Measurements from ENCODE around the gene RRP15. TPM values are rescaled to one million over a fixed set of nuclear protein-coding genes. Genes with fewer than 3 reads are reported as not detected.

RRP15 gene
- total RNA-seq, 1 donor from 2014 or later, result 20.8 TPM

GRCh38 chr1:218362418-218363076, 77.5 kb downstream of the RRP15 start:
- no peak for DNase-seq
- Histone ChIP-seq H3K27ac (replicated peaks) (no peak overlapping the region), H3K4me3 (no peak overlapping the region), H3K9me3 (replicated peaks) (no peaks in the 10 kb centered on the region), H3K27me3 (ENCODE audit: low read depth) (no peaks in the 10 kb centered on the region), H3K4me1 (peaks cover 7% of the 10 kb centered on the region), H3K36me3 (no peaks in the 10 kb centered on the region)
- intact Hi-C loops (cut with micrococcal nuclease), result loop anchor here (2.0 kb wide), 1 partner anchor 158 kb away; no protein-coding TSS in a partner anchor
- no peak for TF ChIP-seq CTCF (IDR thresholded peaks at IDR 0.05; ENCODE audit: borderline replicate concordance)

GRCh38 chr1:218363141-218363540, 78.0 kb downstream of the RRP15 start:
- no peak for DNase-seq
- H3K36me3 ChIP-seq, result no peaks in the 10 kb centered on the region
- intact Hi-C loops (cut with micrococcal nuclease), result loop anchor here (2.0 kb wide), 1 partner anchor 158 kb away; no protein-coding TSS in a partner anchor
- H3K27me3 ChIP-seq (ENCODE audit: low read depth), result no peaks in the 10 kb centered on the region
- H3K27ac ChIP-seq (replicated peaks), result no peak overlapping the region
- TF ChIP-seq CTCF (IDR thresholded peaks at IDR 0.05; ENCODE audit: borderline replicate concordance), result no peak
- H3K4me3 ChIP-seq, result no peak overlapping the region
- H3K9me3 ChIP-seq (replicated peaks), result no peaks in the 10 kb centered on the region
- peaks cover 7% of the 10 kb centered on the region for H3K4me1 ChIP-seq

- intact Hi-C loops (cut with micrococcal nuclease), result no loop called here
- no peaks in the 10 kb centered on the region for H3K9me3 ChIP-seq (replicated peaks)
- peaks cover 7% of the 10 kb centered on the region for H3K4me1 ChIP-seq
- no peak overlapping the region for H3K27ac ChIP-seq (replicated peaks)
- no peak for TF ChIP-seq CTCF (IDR thresholded peaks at IDR 0.05; ENCODE audit: borderline replicate concordance)
- no peak for DNase-seq
- H3K36me3 ChIP-seq, result no peaks in the 10 kb centered on the region
- H3K27me3 ChIP-seq (ENCODE audit: low read depth), result no peaks in the 10 kb centered on the region
- no peak overlapping the region for H3K4me3 ChIP-seq
Observed at GRCh38 chr1:218364028-218364710, 79.1 kb downstream of the RRP15 start.

- H3K9me3 ChIP-seq (replicated peaks), result no peaks in the 10 kb centered on the region
- no peak for DNase-seq
- TF ChIP-seq CTCF (IDR thresholded peaks at IDR 0.05; ENCODE audit: borderline replicate concordance), result no peak
- peaks cover 8% of the 10 kb centered on the region for H3K4me1 ChIP-seq
- peak overlapping the region; percentile 23 for H3K27ac ChIP-seq (replicated peaks)
- no peaks in the 10 kb centered on the region for H3K27me3 ChIP-seq (ENCODE audit: low read depth)
- no peak overlapping the region for H3K4me3 ChIP-seq
- intact Hi-C loops (cut with micrococcal nuclease), result no loop called here
- no peaks in the 10 kb centered on the region for H3K36me3 ChIP-seq
Observed at GRCh38 chr1:218365226-218365999, 80.3 kb downstream of the RRP15 start.

GRCh38 chr1:218366322-218367052, 81.4 kb downstream of the RRP15 start:
- DNase-seq, result no peak
- Histone ChIP-seq H3K27ac (replicated peaks) (no peak overlapping the region), H3K4me1 (peaks cover 19% of the 10 kb centered on the region), H3K36me3 (no peaks in the 10 kb centered on the region), H3K9me3 (replicated peaks) (no peaks in the 10 kb centered on the region), H3K4me3 (no peak overlapping the region), H3K27me3 (ENCODE audit: low read depth) (no peaks in the 10 kb centered on the region)
- TF ChIP-seq CTCF (IDR thresholded peaks at IDR 0.05; ENCODE audit: borderline replicate concordance), result no peak
- intact Hi-C loops (cut with micrococcal nuclease), result no loop called here
